ENCODE measurements around the gene EZH1. TPM values are rescaled to one million over a fixed set of nuclear protein-coding genes. Genes with fewer than 3 reads are reported as not detected.
"Not testable (repeated sequence)": the region's sequence is repeated elsewhere in the genome, so short reads cannot be mapped to it uniquely, and the experiment has no call there.

The EZH1 gene
- total RNA-seq, 1 experiment from 2014 or later, result 8.4 TPM

DNA sequence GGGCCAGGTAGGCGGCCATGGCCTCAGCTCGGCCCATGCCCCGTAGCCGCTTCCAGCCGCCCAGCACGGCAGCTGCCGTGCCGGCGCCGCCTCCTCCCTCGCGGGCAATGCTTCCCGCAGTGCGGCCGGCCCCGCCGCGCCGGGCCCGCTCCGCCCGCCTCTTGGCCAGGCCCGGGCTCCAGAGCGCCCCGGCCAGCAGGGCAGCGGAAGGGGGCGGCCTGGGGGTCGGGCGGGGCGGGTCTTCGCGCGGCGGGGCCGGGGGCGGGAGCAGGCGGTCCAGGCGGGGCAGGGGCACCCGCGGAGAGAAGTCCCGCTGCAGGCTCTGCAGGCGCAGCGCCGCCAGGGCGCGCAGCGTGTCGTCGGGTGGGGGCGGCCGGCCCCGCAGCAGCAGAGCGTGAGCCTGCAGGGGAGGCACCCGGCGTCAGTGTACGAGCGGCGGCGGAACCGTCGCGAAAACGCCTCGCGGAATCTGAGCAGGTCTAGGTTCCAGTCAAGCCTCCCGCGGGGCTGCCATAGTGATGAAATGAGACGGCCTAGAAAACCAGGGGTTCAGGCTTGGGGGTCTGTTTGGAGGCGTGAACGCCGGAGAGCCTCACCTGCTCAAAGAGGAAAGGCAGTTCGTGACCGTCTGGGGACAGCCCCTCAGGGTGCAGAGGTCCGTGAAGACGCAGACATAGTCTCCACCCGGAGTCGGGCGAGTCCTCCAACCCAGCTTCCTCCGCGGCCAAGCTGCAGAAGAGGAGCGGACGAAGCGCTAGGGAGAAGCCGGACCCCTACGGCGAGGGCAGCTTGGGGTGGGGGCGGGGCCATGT lies 74.7 kb downstream of the EZH1 start:
- Histone ChIP-seq H3K4me3 (no peak overlapping the region), H3K27me3 (no peaks in the 10 kb centered on the region), H3K36me3 (peaks cover 79% of the 10 kb centered on the region), H3K9me3 (no peaks in the 10 kb centered on the region)
- DNase-seq, result no peak

DNA sequence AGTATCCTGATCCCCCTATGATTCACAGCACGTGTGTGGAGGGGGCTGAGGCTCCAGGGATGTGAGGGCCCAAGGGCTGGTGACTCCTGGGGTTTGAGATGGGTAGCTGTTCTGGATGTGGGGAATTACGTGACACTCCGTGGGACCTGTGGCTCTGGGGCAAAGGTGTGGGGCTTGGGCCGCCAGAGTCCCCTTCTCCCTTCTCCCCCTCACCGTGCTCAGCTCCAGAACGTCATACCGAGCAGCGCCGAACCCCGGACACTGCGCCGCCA lies 75.2 kb downstream of the EZH1 start:
- Histone ChIP-seq H3K36me3 (peaks cover 79% of the 10 kb centered on the region), H3K27me3 (no peaks in the 10 kb centered on the region), H3K9me3 (no peaks in the 10 kb centered on the region), H3K4me3 (no peak overlapping the region)
- DNase-seq, result no peak

DNA sequence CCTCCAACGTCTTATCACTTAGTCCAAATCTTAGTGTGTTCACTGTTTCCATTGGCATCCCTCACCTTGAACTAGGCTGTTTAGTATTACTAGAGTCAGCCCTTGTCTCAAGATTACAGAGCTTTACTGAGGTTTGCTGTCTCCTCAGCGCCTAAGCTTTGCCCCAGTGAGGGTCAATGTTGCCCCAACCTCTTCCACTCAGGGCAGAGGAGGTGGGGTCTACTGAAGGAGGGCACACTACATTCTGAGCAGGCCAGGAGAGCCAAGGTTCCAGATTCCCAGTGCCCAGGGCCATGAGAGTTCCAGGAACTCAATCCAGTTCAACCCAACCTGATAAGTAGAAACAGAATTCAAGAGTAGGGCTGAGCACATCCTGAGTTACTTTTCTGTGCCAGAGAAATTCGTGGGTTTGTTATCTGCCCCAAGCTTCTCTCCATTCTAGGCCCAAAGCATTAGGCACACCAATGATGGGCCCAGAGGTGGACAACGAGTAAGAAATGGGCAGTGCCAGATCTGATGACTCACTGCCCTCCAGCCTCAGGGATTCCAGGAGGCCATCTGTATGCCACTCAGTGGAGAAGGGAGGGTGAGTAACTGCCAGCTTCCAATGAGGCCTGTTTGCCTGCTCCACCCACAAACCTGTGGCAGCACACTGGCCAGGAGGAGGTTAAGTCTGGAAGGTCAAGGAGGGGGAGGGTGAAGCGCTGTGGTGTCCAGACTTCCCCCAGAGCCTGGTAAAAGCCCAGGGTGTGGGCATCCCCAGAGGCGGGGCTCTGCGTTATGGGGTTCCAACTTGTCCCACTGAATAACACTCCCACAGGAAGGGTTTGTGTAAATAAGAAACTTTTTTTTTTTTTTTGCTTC lies 77.5 kb downstream of the EZH1 start:
- Histone ChIP-seq H3K36me3 (peaks cover 70% of the 10 kb centered on the region), H3K27me3 (no peaks in the 10 kb centered on the region), H3K9me3 (no peaks in the 10 kb centered on the region), H3K4me3 (no peak overlapping the region)
- DNase-seq, result peak; percentile 98

DNA sequence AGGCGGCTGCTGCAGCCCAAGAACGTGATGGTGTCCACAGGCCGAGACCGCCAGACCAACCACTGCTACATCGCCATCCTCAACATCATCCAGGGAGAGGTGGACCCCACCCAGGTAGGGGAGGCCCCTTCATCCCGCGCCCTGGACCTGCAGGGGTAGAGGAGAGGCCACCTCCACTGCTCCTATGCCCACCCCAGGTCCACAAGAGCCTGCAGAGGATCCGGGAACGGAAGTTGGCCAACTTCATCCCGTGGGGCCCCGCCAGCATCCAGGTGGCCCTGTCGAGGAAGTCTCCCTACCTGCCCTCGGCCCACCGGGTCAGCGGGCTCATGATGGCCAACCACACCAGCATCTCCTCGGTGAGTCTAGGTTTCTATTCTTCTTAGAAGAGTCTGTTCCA lies 78.7 kb downstream of the EZH1 start:
- not testable (repeated sequence) for H3K27me3 ChIP-seq, H3K4me3 ChIP-seq, DNase-seq, H3K9me3 ChIP-seq
- peaks cover 67% of the 10 kb centered on the region for H3K36me3 ChIP-seq

DNA sequence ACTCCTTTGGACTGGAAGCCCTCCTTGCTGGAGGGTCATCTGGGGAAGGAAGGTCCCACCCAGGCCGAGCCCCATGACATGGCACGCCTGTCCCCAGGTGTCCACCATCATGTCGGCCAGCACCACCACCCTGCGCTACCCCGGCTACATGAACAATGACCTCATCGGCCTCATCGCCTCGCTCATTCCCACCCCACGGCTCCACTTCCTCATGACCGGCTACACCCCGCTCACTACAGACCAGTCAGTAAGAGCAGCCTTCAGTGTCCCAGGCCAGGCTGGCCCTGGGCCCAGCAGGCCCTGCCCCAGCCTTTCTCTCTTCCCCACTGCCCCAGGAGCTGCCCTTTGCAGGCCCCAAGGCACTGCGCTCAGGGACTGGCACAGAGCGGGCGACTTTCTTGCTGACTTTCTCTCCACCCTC lies 79.2 kb downstream of the EZH1 start:
- DNase-seq, result no peak
- H3K9me3 ChIP-seq, result no peaks in the 10 kb centered on the region
- H3K4me3 ChIP-seq, result no peak overlapping the region
- H3K36me3 ChIP-seq, result peaks cover 65% of the 10 kb centered on the region
- no peaks in the 10 kb centered on the region for H3K27me3 ChIP-seq

DNA sequence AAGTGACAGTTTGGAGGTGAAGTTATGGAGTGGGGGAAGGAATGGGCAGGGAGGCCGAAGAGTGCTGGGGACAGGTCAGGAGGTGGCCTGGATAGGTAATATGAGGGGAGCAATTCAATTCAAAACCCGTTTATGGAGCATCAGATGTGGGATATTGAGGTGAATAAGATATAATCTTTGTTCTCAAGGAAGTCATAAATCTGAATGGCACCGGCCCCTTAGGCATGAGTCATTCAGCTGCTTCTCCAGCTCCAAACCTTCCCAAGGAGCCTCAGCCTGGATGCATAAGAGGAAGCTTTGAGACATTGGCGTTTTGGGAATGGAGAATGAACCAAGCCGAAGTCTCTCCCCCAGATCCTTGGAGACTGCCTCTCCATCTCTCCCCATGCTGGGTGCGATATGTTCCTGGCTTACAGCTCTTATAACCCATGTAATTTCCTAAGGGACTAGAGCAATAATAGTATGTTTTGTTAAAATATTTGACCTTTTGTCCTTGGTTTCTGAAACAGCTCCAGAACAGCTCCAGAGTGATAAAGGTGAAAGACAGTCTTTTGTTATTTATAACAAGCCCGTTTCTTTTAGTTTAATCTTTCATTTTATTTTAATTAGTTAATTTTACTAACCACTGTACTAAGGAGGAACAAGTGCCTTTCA lies 84.0 kb downstream of the EZH1 start:
- Histone ChIP-seq H3K9me3 (no peaks in the 10 kb centered on the region), H3K36me3 (peaks cover 29% of the 10 kb centered on the region), H3K4me3 (no peak overlapping the region), H3K27me3 (no peaks in the 10 kb centered on the region)
- peak; percentile 70 for DNase-seq

DNA sequence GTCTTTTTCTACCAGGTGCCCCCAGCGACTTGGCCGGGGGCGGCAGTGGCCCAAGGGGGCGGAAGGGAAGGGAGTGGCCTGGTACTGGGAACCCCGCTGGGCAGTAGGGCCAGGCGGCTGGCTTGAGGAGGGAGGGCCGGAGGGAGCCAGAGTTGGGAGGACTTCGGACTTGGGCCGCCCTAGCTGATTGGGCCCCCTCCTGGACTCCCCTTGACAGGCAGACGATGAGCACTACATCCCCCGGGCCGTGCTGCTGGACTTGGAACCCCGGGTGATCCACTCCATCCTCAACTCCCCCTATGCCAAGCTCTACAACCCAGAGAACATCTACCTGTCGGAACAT lies 84.9 kb downstream of the EZH1 start:
- not testable (repeated sequence) for H3K27me3 ChIP-seq, H3K9me3 ChIP-seq, DNase-seq
- Histone ChIP-seq H3K36me3 (peaks cover 24% of the 10 kb centered on the region), H3K4me3 (peak overlapping the region; percentile 77)

DNA sequence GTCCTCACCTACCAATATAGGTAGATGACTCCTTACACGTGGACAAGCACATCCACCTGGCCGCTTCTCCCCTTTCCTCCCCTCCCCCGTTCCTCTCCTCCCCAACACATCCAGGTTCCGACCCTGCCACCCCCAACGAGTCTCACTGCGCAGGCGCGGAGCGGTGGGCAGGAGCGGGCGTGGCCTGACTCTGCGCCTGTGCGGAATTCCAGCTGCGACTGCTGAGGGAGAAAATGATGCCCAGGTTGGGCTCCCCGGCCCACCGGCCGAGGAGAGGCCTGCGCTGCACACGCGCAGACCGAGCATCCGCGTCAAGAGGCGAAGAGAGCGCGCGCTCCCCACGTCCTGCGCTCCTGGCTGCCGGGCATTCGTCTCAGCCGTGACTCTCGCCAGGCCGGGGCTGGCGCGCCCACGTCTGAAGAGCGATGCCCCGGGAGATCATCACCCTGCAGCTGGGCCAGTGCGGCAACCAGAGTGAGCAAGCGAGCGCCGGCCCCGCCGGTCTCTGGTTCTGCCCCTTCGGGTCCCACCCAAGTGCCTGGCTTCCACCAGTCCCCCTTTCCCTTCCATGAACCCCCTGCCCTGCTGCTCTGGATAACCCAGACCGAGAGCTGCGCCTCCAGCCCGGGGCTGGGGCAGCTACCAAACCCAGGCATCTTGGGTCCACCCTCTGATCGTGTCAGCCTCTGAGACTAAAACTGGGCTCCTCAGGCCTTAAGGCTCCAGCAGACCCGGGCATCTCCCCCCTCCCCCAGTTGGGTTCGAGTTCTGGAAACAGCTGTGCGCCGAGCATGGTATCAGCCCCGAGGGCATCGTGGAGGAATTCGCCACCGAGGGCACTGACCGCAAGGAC lies 85.5 kb downstream of the EZH1 start, which contains the start of gene TUBG2:
Gene TUBG2 (plus strand): TSS at position 206 of the 853 bp plus-strand sequence. CDS start 220 bp downstream, at position 426.
- H3K36me3 ChIP-seq, result peaks cover 22% of the 10 kb centered on the region
- DNase-seq, result peak; percentile 90
- H3K9me3 ChIP-seq, result no peaks in the 10 kb centered on the region
- no peaks in the 10 kb centered on the region for H3K27me3 ChIP-seq
- H3K4me3 ChIP-seq, result peak within 1 kb of the TSS; percentile 77

DNA sequence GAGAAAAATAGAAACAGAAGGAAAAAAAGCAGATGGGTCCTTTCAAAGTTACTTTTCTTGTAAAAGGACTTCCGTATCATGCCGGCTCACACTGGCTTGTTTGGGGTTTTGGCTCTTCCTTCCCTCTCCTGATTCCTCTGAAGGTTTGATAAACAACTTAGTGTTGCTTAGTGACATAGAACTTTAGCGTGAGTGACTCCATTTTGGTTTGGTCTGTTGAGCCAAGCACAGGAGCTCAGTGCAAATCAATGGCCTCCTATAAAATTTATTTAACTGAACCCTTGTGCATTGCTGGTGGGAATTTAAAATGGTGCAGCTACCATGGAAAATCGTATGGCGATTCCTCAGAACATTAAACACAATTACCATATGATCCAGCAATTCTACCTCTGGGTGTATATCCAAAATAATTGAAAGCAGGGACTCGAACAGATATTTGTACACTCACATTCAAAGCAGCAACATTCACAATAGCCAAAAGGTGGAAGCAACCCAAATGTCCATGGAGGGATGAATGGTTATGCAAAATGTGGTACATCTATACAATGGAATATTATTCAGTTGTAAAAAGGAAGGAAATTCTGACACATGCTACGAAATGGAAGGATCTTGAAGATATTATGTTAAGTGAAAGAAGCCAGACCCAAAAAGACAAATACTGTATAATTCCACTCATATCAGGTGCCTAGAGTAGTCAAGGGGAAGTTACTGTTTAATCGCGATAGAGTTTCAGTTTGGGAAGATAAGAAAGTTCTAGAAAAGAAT lies 86.8 kb downstream of the EZH1 start:
- no peak overlapping the region for H3K4me3 ChIP-seq
- H3K27me3 ChIP-seq, result no peaks in the 10 kb centered on the region
- DNase-seq, result no peak
- no peaks in the 10 kb centered on the region for H3K9me3 ChIP-seq
- peaks cover 16% of the 10 kb centered on the region for H3K36me3 ChIP-seq

DNA sequence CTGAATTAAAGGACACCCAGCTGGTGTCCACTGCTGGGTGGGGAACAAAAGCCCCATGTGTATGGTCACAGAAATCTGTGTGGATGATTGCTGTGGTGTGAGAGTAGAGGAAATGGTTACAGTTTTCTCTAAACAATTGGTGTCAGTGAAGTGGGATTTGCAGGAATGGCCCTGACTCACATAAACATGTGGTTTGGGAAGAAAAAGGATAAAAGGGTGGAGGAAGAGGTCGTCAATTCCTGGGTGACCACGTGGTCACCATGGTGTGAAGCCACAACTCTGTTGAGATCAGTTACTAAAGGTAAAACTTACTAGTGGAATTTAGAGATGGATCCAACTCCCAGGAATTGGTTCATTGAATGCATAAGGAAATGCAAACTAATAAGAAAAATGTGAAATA lies 89.3 kb downstream of the EZH1 start:
- Histone ChIP-seq H3K9me3 (no peaks in the 10 kb centered on the region), H3K36me3 (no peaks in the 10 kb centered on the region), H3K4me3 (no peak overlapping the region), H3K27me3 (no peaks in the 10 kb centered on the region)
- DNase-seq, result peak; percentile 37

DNA sequence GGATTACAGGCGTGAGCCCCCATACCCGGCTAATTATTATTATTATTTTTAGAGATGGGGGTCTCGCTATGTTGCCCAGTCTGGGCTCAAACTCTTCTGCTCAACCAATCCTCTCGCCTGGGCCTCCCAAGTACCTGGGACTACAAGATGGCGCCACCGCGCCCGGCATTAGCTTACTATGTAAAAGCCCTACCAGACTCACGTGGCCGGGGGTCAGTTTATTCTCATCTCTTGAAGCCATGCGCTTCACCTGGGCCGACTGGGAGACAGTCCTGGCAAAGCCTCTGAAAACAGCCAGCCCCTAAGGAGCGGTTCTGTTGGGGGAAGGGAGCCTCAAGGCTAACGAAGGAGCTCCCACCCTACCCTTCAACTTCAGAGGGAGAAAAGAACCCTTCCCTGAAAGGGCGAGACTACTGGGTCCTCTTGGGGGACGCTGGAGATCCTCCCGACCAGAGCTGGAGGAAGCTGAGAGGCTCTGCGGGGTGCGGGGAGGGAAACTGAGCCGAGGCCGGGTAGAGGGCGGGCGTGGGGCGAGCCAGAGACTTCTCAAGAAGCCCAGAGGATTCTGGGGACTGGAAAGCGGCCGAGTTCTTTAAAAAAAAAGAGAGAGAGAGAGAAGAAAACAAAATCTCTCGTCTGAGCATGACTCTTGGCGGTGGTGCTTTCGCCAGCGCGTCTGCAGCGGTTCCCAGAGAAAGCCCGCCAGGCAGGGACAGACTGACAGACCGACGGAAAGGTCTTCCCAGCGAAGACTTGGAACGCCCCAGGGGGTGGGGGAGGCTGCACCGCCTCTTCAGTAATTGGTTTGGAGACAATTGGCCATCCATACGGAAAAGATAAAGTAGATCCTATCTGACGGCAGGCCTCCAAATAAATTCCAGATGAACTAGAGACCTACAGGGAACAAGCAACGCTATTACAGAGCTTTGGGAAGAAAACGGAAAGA lies 91.4 kb downstream of the EZH1 start:
- Histone ChIP-seq H3K27me3 (no peaks in the 10 kb centered on the region), H3K36me3 (no peaks in the 10 kb centered on the region), H3K4me3 (no peak overlapping the region), H3K9me3 (no peaks in the 10 kb centered on the region)
- DNase-seq, result peak; percentile 44

DNA sequence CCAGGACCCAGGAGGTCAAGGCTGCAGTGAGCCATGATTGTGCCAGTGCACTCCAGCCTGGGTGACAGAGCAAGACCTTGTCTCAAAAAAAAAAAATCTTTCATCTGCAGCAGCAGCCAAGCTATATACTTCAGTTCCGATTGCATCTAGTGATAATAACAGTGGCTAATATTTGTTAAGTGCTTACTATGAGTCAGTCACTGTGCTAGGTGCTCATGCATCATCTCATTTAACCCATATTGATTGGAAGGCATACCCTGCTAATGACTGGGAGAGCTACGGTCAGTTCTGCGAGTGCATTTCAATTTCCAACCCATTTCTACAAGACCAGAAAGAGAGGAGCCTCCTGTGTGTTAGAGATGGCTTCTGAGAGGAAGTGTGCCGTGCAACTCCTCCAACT lies 93.4 kb downstream of the EZH1 start:
- no peaks in the 10 kb centered on the region for H3K36me3 ChIP-seq
- H3K9me3 ChIP-seq, result no peaks in the 10 kb centered on the region
- no peak overlapping the region for H3K4me3 ChIP-seq
- no peaks in the 10 kb centered on the region for H3K27me3 ChIP-seq
- DNase-seq, result no peak

Data from MG63 (cell line).